Measurements from ENCODE around the gene DISP3.

The DISP3 gene

GRCh38 chr1:11529763-11530730, 51.1 kb downstream of the DISP3 start:
- TF ChIP-seq ZNF274 (IDR thresholded peaks at IDR 0.05; ENCODE audit: low read depth, low read length): no peak
- no peak overlapping the region for H3K4me3 ChIP-seq (ENCODE audit: low read length)

DNA sequence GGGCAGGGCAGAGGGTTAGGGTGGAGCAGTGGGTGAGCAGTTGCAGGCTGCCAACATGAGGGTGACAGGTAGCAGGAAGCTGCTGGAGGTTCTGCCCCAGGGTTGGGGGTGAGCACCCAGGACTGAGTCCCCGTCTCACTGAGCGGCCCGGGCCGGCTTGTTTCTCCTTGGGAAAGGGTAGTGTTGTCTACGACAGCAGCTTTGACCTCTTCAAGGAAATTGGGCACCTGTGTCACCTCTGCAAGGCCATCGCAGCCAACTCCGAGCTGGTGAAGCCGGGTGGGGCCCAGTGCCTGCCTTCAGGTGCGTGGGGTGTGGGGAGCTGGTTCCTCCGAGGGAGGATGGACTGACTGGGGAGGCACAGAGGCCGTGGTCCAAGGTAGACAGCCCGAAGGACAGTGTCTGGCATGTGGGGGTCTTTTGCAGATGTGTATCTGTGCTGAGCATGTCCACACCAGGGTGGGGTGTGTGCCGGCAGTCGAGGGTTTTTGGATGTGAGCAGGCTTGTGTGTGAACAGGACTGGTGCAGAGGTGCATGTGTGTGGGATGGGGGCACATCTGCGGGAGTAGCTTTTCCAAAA, 51.9 kb downstream of the DISP3 start:
- no peak overlapping the region for H3K4me3 ChIP-seq (ENCODE audit: low read length)
- no peak for TF ChIP-seq ZNF274 (IDR thresholded peaks at IDR 0.05; ENCODE audit: low read depth, low read length)

GRCh38 chr1:11531314-11531870, 52.4 kb downstream of the DISP3 start:
- no peak overlapping the region for H3K4me3 ChIP-seq (ENCODE audit: low read length)
- TF ChIP-seq ZNF274 (IDR thresholded peaks at IDR 0.05; ENCODE audit: low read depth, low read length): no peak

DNA sequence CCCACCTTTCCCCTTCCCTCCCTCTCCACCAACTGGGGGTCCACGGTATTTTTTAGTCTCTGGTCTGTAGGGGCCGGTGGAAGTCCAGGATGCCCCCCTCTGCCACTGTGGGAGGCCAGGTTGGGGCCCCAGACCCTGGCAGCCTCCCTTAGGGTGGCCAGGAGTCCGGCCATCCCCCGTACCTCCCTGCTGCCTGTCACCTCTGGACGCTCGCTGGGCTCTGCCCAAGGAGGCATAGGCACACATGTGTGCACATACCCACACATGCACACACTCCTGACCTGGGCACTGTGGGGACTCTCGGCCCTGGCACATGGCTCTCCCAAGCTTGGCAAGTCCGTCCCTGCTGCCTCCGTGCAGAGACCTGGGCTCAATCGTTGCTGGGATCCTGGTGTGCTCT, 53.0 kb downstream of the DISP3 start:
- no peak overlapping the region for H3K4me3 ChIP-seq (ENCODE audit: low read length)
- TF ChIP-seq ZNF274 (IDR thresholded peaks at IDR 0.05; ENCODE audit: low read depth, low read length): no peak

- TF ChIP-seq ZNF274 (IDR thresholded peaks at IDR 0.05; ENCODE audit: low read depth, low read length): no peak
- H3K4me3 ChIP-seq (ENCODE audit: low read length): no peak overlapping the region
These were observed 55.1 kb downstream of the DISP3 start for GRCh38 chr1:11533790-11534787.

GRCh38 chr1:11534846-11535245, 55.9 kb downstream of the DISP3 start:
- TF ChIP-seq ZNF274 (IDR thresholded peaks at IDR 0.05; ENCODE audit: low read depth, low read length): no peak
- no peak overlapping the region for H3K4me3 ChIP-seq (ENCODE audit: low read length)

- no peak overlapping the region for H3K4me3 ChIP-seq (ENCODE audit: low read length)
- no peak for TF ChIP-seq ZNF274 (IDR thresholded peaks at IDR 0.05; ENCODE audit: low read depth, low read length)
These were observed 56.4 kb downstream of the DISP3 start for GRCh38 chr1:11535316-11535715.

DNA sequence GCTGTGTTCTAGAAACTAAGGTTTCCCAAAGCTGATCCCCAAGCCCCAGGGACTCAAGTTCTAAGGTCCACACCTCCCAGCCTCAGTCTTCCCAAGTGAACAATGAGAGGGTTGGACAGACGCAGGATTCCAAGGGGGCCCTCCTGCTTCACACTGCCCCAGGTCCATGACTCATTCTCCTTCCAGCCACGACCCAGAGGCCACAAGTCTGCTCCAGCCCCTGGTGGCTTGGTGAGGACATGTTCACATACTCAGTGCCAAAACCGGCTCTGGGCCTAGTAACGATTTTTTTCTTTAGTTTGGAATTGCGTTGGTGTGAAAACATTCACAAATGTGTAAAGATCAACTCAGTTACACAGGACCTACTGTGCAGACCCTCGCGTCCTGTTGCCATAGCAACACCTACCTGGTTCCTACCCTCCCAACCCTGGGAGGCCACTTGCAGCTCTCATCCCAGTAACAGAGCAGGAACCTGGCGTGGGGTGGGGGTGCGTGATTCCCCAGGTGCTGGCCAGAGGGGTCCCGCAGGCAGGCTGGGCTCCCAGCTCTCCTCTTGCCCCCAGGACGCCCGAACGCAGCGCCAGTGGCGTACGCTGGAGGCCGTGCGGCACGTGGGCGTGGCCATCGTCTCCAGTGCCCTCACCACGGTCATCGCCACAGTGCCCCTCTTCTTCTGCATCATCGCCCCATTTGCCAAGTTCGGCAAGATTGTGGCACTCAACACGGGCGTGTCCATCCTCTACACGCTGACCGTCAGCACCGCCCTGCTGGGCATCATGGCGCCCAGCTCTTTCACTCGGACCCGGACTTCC, 57.0 kb downstream of the DISP3 start:
- no peak overlapping the region for H3K4me3 ChIP-seq (ENCODE audit: low read length)
- TF ChIP-seq ZNF274 (IDR thresholded peaks at IDR 0.05; ENCODE audit: low read depth, low read length): no peak

- H3K4me3 ChIP-seq (ENCODE audit: low read length): no peak overlapping the region
These were observed 57.8 kb downstream of the DISP3 start for GRCh38 chr1:11536573-11537379.

DNA sequence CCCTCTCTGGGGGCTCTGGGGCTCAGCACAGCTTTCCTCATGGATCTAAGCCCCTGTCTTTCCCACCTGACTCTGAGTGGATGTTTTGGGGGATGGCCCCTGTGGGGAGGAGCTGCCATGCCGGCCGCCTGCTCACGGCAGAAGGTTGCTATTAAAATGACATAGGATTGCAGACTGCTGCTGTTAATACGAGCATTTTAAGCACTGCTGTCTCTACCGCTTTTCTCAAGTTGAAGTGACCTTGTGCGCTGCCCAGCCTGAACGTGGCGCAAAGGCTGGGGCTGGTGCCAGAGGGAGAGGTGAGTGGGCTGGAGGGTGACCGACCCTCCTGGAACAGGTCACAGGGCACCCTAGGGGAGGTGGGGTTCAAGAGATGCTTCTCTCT, 58.4 kb downstream of the DISP3 start:
- H3K4me3 ChIP-seq (ENCODE audit: low read length): no peak overlapping the region
- no peak for TF ChIP-seq ZNF274 (IDR thresholded peaks at IDR 0.05; ENCODE audit: low read depth, low read length)

More at GRCh38 chr1:11536573-11537379, 57.8 kb downstream of the DISP3 start:
- no peak for TF ChIP-seq ZNF274 (IDR thresholded peaks at IDR 0.05; ENCODE audit: low read depth, low read length)

DNA sequence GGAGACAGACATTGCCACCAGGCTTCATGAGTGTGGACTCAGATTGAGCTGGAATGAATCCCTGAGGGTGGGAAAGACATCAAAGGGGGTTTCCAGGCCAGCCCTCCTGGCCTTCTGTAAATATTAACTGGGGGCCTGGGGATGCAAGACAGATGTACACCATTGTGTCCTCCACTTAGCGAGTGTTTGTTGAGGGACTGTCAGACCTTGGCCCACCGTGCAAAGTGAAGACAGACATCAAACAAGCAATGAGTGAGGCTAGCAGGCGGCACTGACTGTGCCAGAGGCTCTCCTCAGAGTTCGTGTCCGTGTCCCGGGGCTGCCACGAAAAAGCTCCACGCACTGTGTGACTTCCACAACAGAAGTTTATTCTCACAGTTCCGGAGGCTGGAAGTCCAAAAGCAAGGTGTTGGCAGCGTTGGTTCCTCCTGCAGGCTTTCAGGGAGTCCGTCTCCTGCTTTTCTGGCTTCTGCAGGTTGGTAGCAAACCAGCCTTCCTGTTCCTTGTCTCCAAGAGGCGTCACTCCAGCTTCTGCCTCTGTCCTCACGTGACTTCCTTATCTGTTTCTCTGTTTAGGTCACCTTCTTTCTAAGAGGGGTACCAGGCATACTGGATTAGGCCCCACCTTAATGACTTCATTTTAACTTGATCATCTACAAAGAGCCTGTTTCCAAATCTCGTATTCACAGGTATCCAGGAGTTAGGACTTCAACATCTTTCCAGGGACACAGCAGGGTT, 59.1 kb downstream of the DISP3 start:
- TF ChIP-seq ZNF274 (IDR thresholded peaks at IDR 0.05; ENCODE audit: low read depth, low read length): no peak
- no peak overlapping the region for H3K4me3 ChIP-seq (ENCODE audit: low read length)

GRCh38 chr1:11538886-11539285, 59.9 kb downstream of the DISP3 start:
- H3K4me3 ChIP-seq (ENCODE audit: low read length): no peak overlapping the region
- TF ChIP-seq ZNF274 (IDR thresholded peaks at IDR 0.05; ENCODE audit: low read depth, low read length): no peak

Data from GM08714 (cell line).